Kidney (tissue), 22 donors: ENCODE results near the gene GPR37L1. TPM values are rescaled to one million over a fixed set of nuclear protein-coding genes. Genes with fewer than 3 reads are reported as not detected.

ENCODE experiments used
- DNase-seq, 5 donors: peaks; one replicate each; pipeline ENCODE4 v3.0.0-alpha.2; 2013 to 2020
- FAIRE-seq: peaks from 2 replicates; lab custom pipeline; 2012; peaks lifted over from hg19 to GRCh38; lab: Jason Lieb, UNC
- H3K27ac ChIP-seq, 2 donors: one replicate each; pipeline ENCODE4 v1.7.0; 2013; ENCODE audit warnings: low read depth in 2 of 2, low read length in 2 of 2, inconsistent platforms in 1 of 2
- H3K27me3 ChIP-seq: one replicate; pipeline ENCODE4 v1.7.1; 2013; ENCODE audit warnings: low read length, inconsistent platforms; ENCODE audit not compliant: control insufficient read depth, insufficient read depth
- H3K36me3 ChIP-seq, 3 donors: one replicate each; pipeline versions ENCODE4 v1.7.0 to v1.7.1; 2013; ENCODE audit warnings: low read length in 3 of 3, control low read depth in 1 of 3, inconsistent platforms in 1 of 3; ENCODE audit not compliant: insufficient read depth in 3 of 3, control insufficient read depth in 2 of 3
- H3K4me1 ChIP-seq, 3 donors: one replicate each; pipeline versions ENCODE4 v1.7.0 to v1.7.1; 2013; ENCODE audit warnings: low read length in 3 of 3, inconsistent platforms in 1 of 3, low read depth in 1 of 3; ENCODE audit not compliant: control insufficient read depth in 2 of 3, insufficient read depth in 2 of 3
- H3K4me3 ChIP-seq, 3 donors: one replicate each; pipeline versions ENCODE4 v1.7.0 to v1.8.1; 2013; ENCODE audit warnings: low read length in 3 of 3, control low read depth in 1 of 3, inconsistent platforms in 1 of 3
- H3K9ac ChIP-seq, 3 donors: one replicate each; pipeline versions ENCODE4 v1.7.0 to v1.7.1; 2013; ENCODE audit warnings: low read length in 3 of 3, control low read depth in 1 of 3, inconsistent platforms in 1 of 3
- H3K9me3 ChIP-seq, 3 donors: one replicate each; pipeline versions ENCODE4 v1.7.0 to v1.7.1; 2013; ENCODE audit warnings: low read length in 3 of 3, control low read depth in 1 of 3, inconsistent platforms in 1 of 3; ENCODE audit not compliant: control insufficient read depth in 2 of 3, insufficient read depth in 1 of 3
- intact Hi-C: fragments of 100-400 bp; cut with DNase I; formaldehyde crosslinking; loops from one replicate; pipeline ENCODE4 v1.11.1; 2022
- long read RNA-seq, 10 donors: library from polyadenylated mRNA in 1 of 10; unstranded in 1 of 10; transcript quantifications; one replicate each; pipeline ENCODE4 v2.0.0 and lab custom pipeline, GENCODE V29; 2021 to 2026
- polyA plus RNA-seq: library from polyadenylated mRNA; stranded (reverse); fragments of 350-450 nt; fragmentation: Illumina TruSeq; extraction: RNeasy Lipid Tissue Mini Kit (QIAGEN cat#74804); gene quantifications from one replicate; pipeline ENCODE4 v1.2.3, GENCODE V29; 2014; ENCODE audit warnings: low read depth, low replicate concordance; ENCODE audit not compliant: insufficient read depth
- total RNA-seq: library from RNA; stranded (reverse); fragmentation: NEBNext Ultra II Directional; extraction: Animal tissue kit (Norgen Biotek cat#: 25700); gene quantifications from one replicate; pipeline ENCODE4 v1.2.1, GENCODE V29; 2021
- TF ChIP-seq, protein P1 (sequence below): IDR thresholded peaks from 3 replicates; pipeline ENCODE4 v1.5.1; 2012; ENCODE audit warnings: mild to moderate bottlenecking, moderate library complexity, borderline replicate concordance; ENCODE audit not compliant: insufficient read depth; ENCODE audit errors: extremely low read depth
- donor health status: control.
- donor health status: control.
- donor health status: control.
- donor health status: control.
- donor health status: control.
- donor health status: DM: yes; HTN: yes; CAD: no.
- donor health status: Normal renal cell carcinoma (clear cell type).

The GPR37L1 gene, protein sequence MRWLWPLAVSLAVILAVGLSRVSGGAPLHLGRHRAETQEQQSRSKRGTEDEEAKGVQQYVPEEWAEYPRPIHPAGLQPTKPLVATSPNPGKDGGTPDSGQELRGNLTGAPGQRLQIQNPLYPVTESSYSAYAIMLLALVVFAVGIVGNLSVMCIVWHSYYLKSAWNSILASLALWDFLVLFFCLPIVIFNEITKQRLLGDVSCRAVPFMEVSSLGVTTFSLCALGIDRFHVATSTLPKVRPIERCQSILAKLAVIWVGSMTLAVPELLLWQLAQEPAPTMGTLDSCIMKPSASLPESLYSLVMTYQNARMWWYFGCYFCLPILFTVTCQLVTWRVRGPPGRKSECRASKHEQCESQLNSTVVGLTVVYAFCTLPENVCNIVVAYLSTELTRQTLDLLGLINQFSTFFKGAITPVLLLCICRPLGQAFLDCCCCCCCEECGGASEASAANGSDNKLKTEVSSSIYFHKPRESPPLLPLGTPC
- total RNA-seq (0.13 TPM), polyA plus RNA-seq (not detected)
- long read RNA-seq, donor 1, result 0 reads
- long read RNA-seq, donor 2, result 0 reads
- long read RNA-seq, donor 3, result 0 reads
- long read RNA-seq, donor 4, result 0 reads
- long read RNA-seq, donor 5, result 0 reads
- long read RNA-seq, donor 6, partial matches to known transcripts, result 0 of 15 reads
- long read RNA-seq, donor 6, other reads (novel, unspliced or antisense), result 15 of 15 reads
- long read RNA-seq, donor 7, result 0 reads
- long read RNA-seq, donor 8, result 0 reads
- long read RNA-seq, donor 9, full-length matches to known transcripts, result 1 of 1 reads
- long read RNA-seq, donor 9, partial matches to known transcripts, result 0 of 1 reads
- long read RNA-seq, donor 9, other reads (novel, unspliced or antisense), result 0 of 1 reads
- long read RNA-seq, donor 10, result 0 reads

- Histone ChIP-seq H3K9ac (no peak within 1 kb of the TSS), H3K4me3 (no peak within 1 kb of the TSS), H3K27me3 (no peaks in the 10 kb centered on the region), H3K27ac (no peak within 1 kb of the TSS), H3K4me1 (no peaks in the 10 kb centered on the region), H3K9me3 (no peaks in the 10 kb centered on the region), H3K36me3 (no peaks in the 10 kb centered on the region)
- intact Hi-C loops, result no loop called here
- TF ChIP-seq, protein P1, sequence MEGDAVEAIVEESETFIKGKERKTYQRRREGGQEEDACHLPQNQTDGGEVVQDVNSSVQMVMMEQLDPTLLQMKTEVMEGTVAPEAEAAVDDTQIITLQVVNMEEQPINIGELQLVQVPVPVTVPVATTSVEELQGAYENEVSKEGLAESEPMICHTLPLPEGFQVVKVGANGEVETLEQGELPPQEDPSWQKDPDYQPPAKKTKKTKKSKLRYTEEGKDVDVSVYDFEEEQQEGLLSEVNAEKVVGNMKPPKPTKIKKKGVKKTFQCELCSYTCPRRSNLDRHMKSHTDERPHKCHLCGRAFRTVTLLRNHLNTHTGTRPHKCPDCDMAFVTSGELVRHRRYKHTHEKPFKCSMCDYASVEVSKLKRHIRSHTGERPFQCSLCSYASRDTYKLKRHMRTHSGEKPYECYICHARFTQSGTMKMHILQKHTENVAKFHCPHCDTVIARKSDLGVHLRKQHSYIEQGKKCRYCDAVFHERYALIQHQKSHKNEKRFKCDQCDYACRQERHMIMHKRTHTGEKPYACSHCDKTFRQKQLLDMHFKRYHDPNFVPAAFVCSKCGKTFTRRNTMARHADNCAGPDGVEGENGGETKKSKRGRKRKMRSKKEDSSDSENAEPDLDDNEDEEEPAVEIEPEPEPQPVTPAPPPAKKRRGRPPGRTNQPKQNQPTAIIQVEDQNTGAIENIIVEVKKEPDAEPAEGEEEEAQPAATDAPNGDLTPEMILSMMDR, result peak; percentile 49
- DNase-seq, result peak in 3 of 5 donors; percentile 69 to 77 (median 75)
- FAIRE-seq, result no peak
These were observed at the start of gene GPR37L1 for GRCh38 chr1:202122639-202123335. TSS of gene GPR37L1 (plus strand) at chr1:202122917. CDS start at chr1:202122964, 47 bp downstream.

DNA sequence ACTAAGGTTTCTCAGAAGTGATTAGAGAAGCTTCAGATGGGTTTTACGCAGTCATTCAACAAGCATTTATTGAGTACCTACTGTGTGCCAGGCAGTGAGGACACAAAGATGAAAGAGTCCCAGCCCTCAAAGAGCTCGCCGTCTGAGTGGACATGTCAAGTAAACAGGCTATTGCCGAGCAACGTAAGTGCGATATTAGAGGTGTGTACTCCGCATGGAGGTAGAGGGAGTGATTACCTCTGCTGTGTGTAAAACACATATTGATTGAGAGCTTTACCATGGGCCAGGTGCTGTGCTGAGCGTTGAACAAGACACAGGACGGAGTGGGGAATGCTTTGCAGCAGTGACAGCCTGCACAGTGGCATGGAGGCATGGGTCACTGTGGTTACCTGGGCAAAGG, 49.5 kb upstream of the GPR37L1 start:
- TF ChIP-seq, protein P1, result no peak
- H3K27me3 ChIP-seq, result no peaks in the 10 kb centered on the region
- no peak overlapping the region for H3K27ac ChIP-seq
- no peaks in the 10 kb centered on the region for H3K36me3 ChIP-seq
- no peaks in the 10 kb centered on the region for H3K4me1 ChIP-seq
- no peak overlapping the region for H3K4me3 ChIP-seq
- DNase-seq (no peak), FAIRE-seq (no peak)
- H3K9me3 ChIP-seq, result no peaks in the 10 kb centered on the region
- intact Hi-C loops, result no loop called here
- no peak overlapping the region for H3K9ac ChIP-seq

DNA sequence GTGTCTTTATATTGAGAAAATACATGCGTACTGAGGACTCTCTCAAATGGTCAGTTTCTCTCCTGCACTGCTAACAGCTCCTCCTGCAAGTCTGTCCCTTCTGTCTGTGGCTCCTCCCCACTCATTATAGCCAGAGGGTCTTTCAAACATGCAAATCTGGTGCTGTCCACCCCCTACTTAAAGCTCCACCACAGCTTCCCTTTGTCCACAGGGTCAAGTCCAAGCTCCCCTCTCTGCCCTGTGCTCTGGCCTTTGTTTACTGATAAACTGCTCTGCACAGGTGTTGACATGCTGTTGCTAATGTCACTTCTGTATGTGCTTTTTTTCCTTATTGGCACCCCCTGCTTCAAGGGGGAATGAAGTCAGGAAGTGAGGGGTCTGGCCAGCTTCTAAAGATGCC, 47.7 kb upstream of the GPR37L1 start:
- H3K36me3 ChIP-seq, result no peaks in the 10 kb centered on the region
- FAIRE-seq (no peak), DNase-seq (no peak)
- no peaks in the 10 kb centered on the region for H3K4me1 ChIP-seq
- H3K9ac ChIP-seq, result no peak overlapping the region
- TF ChIP-seq, protein P1, result no peak
- H3K27me3 ChIP-seq, result no peaks in the 10 kb centered on the region
- no peak overlapping the region for H3K27ac ChIP-seq
- H3K4me3 ChIP-seq, result no peak overlapping the region
- no peaks in the 10 kb centered on the region for H3K9me3 ChIP-seq
- intact Hi-C loops, result no loop called here
